CD1c-positive myeloid dendritic cell (primary cell): ENCODE measurements around the gene DEAF1.

Source experiments
- DNase-seq: peaks from one replicate; pipeline ENCODE4 v3.0.0-alpha.2; 2016; ENCODE audit errors: extremely low spot score

Gene DEAF1

DNA sequence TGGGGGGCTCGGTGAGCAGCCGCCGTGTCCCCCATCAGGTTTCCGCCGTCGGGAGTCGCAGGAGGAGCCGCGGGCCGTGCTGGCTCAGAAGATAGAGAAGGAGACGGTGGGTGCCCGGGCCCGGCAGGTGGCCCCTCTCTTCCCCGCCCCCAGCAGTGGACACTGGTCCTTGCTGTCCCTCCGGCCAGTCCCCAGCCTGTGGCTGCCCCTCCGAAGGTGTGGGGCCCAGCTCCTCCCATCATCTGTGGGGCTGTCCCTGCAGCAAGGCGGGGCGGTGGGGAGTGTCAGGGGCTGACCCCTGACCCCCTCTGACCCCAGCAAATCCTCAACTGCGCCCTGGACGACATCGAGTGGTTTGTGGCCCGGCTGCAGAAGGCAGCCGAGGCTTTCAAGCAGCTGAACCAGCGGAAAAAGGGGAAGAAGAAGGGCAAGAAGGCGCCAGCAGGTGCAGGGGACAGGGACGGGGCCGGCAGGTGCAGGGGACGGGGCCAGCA is 26.3 kb upstream of the DEAF1 start:
- no peak for DNase-seq

GRCh38 chr11:720642-721246 is 25.7 kb upstream of the DEAF1 start:
- DNase-seq = no peak

DNA sequence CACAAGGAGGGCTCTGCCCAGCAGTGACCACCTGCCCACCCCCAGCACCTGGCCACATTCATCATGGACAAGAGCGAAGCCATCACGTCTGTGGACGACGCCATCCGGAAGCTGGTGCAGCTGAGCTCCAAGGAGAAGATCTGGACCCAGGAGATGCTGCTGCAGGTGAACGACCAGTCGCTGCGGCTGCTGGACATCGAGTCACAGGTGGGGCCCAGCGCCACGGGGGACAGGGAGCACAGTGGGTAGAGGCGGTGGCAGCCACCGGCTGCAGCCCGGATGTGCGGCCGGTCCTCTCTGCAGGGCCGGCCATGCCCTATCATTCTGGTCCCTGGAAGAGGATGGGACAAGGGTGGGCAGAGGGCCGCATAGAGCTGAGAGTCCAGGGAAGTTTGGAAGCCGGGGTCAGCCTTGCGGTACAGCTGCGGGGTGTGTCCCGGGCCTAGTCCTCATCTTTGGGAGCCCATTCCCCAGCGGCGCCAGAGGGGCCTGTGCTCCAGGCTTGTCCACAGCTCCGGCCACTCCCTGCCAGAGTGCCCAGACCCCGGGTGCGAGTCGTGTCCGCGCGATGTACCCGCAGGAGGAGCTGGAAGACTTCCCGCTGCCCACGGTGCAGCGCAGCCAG is 25.1 kb upstream of the DEAF1 start:
- no peak for DNase-seq

- no peak for DNase-seq
These were observed 24.4 kb upstream of the DEAF1 start for GRCh38 chr11:719214-720016.

DNA sequence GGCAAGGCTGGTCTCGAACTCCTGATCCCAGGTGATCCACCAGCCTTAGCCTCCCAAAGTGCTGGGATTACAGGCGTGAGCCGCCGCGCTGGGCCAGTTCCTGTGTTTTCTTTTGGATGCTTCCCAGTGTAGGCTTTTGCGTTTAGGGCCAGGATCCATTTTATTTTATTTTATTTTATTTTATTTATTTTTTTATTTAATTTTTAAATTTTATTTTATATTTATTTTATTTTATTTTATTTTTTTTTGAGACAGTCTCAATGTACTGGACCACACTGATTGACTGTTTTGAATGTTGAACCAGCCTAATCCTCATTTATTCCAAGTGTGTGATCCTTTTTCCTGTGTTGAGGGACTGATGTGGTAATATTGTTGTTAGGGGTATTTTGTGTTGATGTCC is 19.4 kb upstream of the DEAF1 start:
- no peak for DNase-seq

- DNase-seq = no peak
These were observed 14.3 kb upstream of the DEAF1 start for GRCh38 chr11:709109-709997.

DNA sequence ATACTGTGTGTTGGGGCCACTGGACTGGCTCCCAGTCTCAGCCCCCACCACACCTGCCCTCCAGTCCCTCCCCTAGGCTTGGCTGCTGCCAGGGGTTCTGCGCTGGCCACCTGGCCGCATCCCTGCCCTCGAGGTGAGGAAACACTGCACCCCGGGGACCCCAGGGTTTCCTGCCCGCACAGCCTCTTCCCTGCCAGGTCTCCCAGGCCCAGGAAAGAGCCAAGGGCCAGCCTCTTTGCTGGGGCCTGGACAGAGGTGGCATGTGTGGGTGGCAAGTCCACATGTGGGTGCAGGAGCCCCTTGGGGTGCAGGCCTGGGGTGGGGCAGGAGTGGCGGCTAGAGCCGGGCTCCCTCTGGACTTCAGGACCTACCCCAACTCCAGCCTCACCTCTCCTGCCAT is 13.5 kb upstream of the DEAF1 start:
- no peak for DNase-seq

GRCh38 chr11:707817-708420 is 12.9 kb upstream of the DEAF1 start:
- no peak for DNase-seq

GRCh38 chr11:706957-707816 is 12.2 kb upstream of the DEAF1 start:
- no peak for DNase-seq

DNA sequence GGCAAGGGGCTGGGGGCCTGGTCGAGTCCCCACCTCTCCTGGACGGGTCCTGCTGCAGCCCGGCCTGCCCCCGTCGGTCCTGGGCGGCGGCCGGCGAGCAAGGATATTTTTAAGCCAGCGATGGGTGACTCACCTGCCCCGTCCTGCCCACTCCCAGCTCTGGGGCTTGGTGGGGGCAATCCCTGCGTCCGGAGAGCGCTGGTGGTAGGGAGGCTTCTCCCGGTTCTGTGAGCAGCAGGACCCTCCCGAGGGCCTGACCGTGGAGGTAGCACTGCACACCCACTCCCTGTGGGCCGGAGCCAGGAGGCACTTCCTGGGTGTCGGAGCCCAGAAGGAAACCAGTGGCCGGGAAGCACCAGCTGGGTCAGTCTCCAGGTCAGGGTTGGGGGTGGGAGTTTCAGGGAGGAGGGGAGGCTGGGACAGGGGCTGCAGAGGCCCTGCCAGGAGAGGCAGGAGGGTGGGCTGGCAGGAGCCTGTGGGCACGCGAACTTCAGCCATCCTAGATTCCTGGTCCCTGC is 11.5 kb upstream of the DEAF1 start:
- DNase-seq = peak; percentile 27

DNA sequence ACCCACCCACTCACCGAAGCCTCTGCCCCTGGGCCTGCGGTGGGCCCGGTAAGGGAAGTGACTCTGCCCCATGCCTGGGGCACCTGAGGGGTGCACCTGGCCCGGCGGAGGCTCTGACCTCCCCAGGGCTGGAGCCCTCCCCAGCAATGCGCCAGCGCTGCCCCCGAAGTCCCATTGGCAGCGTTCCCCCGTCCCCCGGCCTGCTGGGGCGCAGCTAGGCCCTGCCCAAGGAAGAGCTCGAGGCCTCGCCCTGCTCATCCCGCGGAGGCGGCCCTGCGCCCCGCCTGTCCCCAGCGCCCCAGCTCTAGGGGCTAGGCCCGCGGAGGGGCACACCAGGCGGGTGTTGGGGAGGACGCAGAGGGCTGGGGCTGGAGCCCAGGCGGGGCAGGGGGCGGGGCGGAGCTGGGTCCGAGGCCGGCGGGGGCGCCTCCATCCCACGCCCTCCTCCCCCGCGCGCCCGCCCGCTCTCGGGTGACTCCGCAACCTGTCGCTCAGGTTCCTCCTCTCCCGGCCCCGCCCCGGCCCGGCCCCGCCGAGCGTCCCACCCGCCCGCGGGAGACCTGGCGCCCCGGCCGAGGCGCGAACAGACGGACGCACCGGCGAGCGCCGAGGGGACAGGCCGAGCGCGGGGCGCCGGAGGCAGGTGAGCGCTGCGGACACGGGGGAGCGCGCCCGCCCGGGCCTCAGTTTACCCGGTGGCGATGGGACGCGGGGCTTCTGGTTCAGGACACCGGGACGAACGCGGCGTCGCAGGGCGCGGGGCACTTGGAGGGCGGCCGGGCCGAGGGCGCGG is 10.8 kb upstream of the DEAF1 start, which contains the start of gene EPS8L2:
TSS of gene EPS8L2 (plus strand) at position 586 of the 793 bp plus-strand sequence. CDS start 3,177 bp downstream, outside the sequence.
- DNase-seq = no peak

- no peak for DNase-seq
These were observed 10.0 kb upstream of the DEAF1 start for GRCh38 chr11:704781-705645.

DNA sequence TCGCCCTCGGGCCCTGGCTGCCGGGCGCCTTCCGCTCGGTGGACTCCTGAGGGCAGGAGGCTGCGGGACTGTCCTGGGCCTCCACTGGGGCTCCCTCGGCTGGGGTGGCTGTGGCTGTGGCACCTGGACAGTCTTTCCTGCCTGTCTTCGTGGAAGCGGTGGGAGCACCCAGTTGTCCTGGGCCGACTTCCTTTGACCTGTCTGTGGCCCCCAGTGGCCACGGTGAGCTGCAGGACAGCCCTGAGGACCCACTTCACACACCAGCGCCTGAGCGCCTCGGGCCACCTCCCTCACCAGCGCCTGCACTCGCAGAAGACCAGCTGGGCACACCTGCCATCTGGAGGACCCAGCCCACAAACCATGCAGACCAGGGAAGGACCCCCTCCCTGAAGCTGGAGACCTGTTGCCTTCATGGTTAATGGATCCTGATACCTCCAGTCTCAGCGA is 9.2 kb upstream of the DEAF1 start:
- DNase-seq = no peak

DNA sequence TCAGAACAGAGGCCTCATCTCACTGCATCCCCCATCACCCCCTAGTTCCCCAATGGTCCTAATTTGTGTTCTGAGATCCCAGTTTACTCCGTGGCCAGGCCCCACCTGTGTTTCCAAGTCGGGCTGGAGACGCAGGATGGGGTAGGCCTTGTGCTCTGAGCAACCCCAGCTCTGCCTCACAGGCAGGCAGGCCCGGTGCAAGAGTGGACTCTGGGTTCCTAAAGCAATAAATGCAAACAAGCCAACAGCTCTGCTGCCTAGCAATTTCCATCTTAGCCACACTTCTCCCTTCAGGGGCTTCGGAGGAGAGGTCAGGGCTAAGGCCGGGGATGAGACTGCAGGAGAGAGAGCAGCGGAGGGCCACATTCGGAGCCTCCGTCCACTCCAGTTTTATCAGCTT is 8.5 kb upstream of the DEAF1 start:
- no peak for DNase-seq

DNA sequence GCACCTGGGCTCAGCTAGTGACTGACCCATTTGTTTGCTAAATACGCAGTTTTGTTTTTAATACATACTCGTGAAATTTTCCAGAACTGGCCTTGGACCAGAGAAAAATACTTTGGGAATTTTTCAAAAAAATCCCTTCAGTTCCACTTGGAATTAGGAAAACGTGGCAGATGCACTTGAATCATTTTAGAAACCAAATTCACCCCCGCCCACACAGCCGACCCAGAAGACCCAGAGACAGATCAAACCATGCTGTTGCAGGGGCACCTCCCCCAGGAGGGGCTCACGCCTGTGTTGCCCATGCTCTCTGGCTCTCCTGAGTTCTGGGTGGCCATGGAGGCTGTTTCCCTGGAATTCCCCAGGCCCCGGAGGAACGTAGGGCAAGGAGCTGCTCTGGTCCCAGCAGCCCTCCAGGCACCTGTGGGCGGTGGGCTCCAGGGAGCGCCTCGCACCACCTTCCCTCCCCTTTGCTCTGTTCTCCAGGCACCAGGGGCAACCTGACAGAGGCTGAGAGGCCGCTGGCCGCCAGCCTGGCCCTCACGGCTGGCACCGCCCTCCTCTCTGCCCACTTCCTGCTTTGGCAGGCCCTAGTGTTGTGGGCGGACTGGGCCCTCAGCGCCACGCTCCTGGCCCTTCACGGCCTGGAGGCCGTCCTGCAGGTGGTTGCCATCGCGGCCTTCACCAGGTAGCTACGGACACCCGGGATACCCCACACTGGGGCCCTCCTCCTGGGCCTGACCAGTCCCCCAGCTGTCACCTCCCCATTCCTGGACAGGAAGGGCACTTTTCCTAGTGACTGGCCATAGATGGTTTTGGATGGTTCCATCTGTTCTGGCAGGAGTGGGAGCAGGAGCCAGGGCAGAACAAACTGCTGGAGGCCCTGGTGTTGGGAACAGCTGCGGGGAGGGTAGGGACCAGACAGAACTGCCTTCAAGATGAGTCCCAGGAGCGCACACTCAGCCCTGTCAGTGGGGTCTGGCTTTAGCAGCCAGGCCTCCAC is 7.7 kb upstream of the DEAF1 start:
- peak; percentile 55 for DNase-seq

- DNase-seq = no peak
These were observed 6.9 kb upstream of the DEAF1 start for GRCh38 chr11:701741-702461.
